Measurements from ENCODE around the gene NMRK1. TPM values are rescaled to one million over a fixed set of nuclear protein-coding genes. Genes with fewer than 3 reads are reported as not detected.

NMRK1 gene
- total RNA-seq, 1 donor = 8.6 TPM

GRCh38 chr9:75105019-75105540, 17.1 kb upstream of the NMRK1 start:
- no peak overlapping the region for H3K4me3 ChIP-seq (ENCODE audit: low read depth, low read length)
- no peak for TF ChIP-seq CTCF (IDR thresholded peaks at IDR 0.05; ENCODE audit: insufficient read depth, low read depth, low read length)
- no peak for DNase-seq (ENCODE audit: low read depth)

- no peak for TF ChIP-seq CTCF (IDR thresholded peaks at IDR 0.05; ENCODE audit: insufficient read depth, low read depth, low read length)
- no peak overlapping the region for H3K4me3 ChIP-seq (ENCODE audit: low read depth, low read length)
- no peak for DNase-seq (ENCODE audit: low read depth)
Measured at GRCh38 chr9:75104607-75105006, 16.7 kb upstream of the NMRK1 start.

GRCh38 chr9:75102177-75102790, 14.3 kb upstream of the NMRK1 start:
- no peak for DNase-seq (ENCODE audit: low read depth)
- no peak for TF ChIP-seq CTCF (IDR thresholded peaks at IDR 0.05; ENCODE audit: insufficient read depth, low read depth, low read length)
- H3K4me3 ChIP-seq (ENCODE audit: low read depth, low read length) = no peak overlapping the region

- H3K4me3 ChIP-seq (ENCODE audit: low read depth, low read length) = no peak overlapping the region
- DNase-seq (ENCODE audit: low read depth) = no peak
- TF ChIP-seq CTCF (IDR thresholded peaks at IDR 0.05; ENCODE audit: insufficient read depth, low read depth, low read length) = no peak
Measured at GRCh38 chr9:75101004-75101588, 13.1 kb upstream of the NMRK1 start.

GRCh38 chr9:75096796-75097195, 8.8 kb upstream of the NMRK1 start:
- peak; percentile 55 for DNase-seq (ENCODE audit: low read depth)
- TF ChIP-seq CTCF (IDR thresholded peaks at IDR 0.05; ENCODE audit: insufficient read depth, low read depth, low read length) = no peak
- H3K4me3 ChIP-seq (ENCODE audit: low read depth, low read length) = no peak overlapping the region

GRCh38 chr9:75092766-75093165, 4.8 kb upstream of the NMRK1 start:
- TF ChIP-seq CTCF (IDR thresholded peaks at IDR 0.05; ENCODE audit: insufficient read depth, low read depth, low read length) = no peak
- H3K4me3 ChIP-seq (ENCODE audit: low read depth, low read length) = no peak overlapping the region
- DNase-seq (ENCODE audit: low read depth) = no peak
